B cell (primary cell): Measurements from ENCODE around the gene DHRS1. TPM values are rescaled to one million over a fixed set of nuclear protein-coding genes. Genes with fewer than 3 reads are reported as not detected.

ENCODE experiments used
- ATAC-seq: fragments of 200-7000 bp; cut with Tn5 transposase; one replicate; pipeline ENCODE4 v1.10.0; 2021; ENCODE audit warnings: low read depth, mild to moderate bottlenecking, moderate number of reproducible peaks, moderate library complexity
- CTCF ChIA-PET: fragments of 350-600 bp; sonication (Branson Sonifier 250); formaldehyde crosslinking; loops from one replicate; lab custom pipeline; 2021; ENCODE audit warnings: antibody characterized with exemption, inconsistent platforms; lab: Charles Lee
- POLR2A ChIA-PET: fragments of 350-600 bp; sonication (Branson Sonifier 250); formaldehyde crosslinking; loops from one replicate; lab custom pipeline; 2021; ENCODE audit warnings: antibody characterized with exemption; lab: Charles Lee
- DNase-seq: peaks from one replicate; pipeline ENCODE4 v3.0.0; 2013
- H2AFZ ChIP-seq: 2 replicates; pipeline ENCODE4 v1.6.1; 2012; ENCODE audit warnings: mild to moderate bottlenecking, low read depth, low read length; ENCODE audit not compliant: insufficient read depth, poor library complexity, severe bottlenecking
- H3K27ac ChIP-seq, 2 donors: 1 replicate in 1 of 2; 2 replicates in 1 of 2; pipeline ENCODE4 v1.5.1; 2012 to 2013; ENCODE audit warnings: low read length in 2 of 2, mild to moderate bottlenecking in 2 of 2, moderate library complexity in 1 of 2
- H3K27me3 ChIP-seq, 4 experiments: fragments of 200-600 bp in 1 of 4; sonication (generic) in 1 of 4; replicated peaks in 1 of 4; 1 replicate in 2 of 4; 2 replicates in 2 of 4; pipeline versions ENCODE4 v1.6.1 to v1.7.0; 2013 to 2016; ENCODE audit warnings: low read length in 3 of 4, mild to moderate bottlenecking in 2 of 4, mixed read lengths in 1 of 4, moderate library complexity in 1 of 4; ENCODE audit not compliant: insufficient read depth in 4 of 4, control insufficient read depth in 3 of 4; ENCODE audit errors: control extremely low read depth in 1 of 4
- H3K36me3 ChIP-seq, 2 experiments: replicated peaks in 1 of 2; 1 replicate in 1 of 2; 2 replicates in 1 of 2; pipeline versions ENCODE4 v1.6.1 to v1.7.1; 2013; ENCODE audit warnings: low read length in 1 of 2; ENCODE audit not compliant: insufficient read depth in 2 of 2, control insufficient read depth in 1 of 2; ENCODE audit errors: control extremely low read depth in 1 of 2, extremely low read depth in 1 of 2
- H3K4me1 ChIP-seq, 2 donors: fragments of 200-600 bp in 1 of 2; sonication (generic) in 1 of 2; 1 replicate in 1 of 2; 2 replicates in 1 of 2; pipeline versions ENCODE4 v1.5.1 to v1.6.1; 2013 to 2017; ENCODE audit warnings: low read length in 2 of 2; ENCODE audit not compliant: control insufficient read depth in 2 of 2, insufficient read depth in 2 of 2
- H3K4me2 ChIP-seq: replicated peaks from 2 replicates; pipeline ENCODE3; 2012; ENCODE audit warnings: mild to moderate bottlenecking, low read depth, low read length; ENCODE audit not compliant: poor library complexity, severe bottlenecking
- H3K4me3 ChIP-seq, 5 experiments: fragments of 200-600 bp in 1 of 5; sonication (generic) in 1 of 5; 1 replicate in 3 of 5; 2 replicates in 2 of 5; pipeline versions ENCODE4 v1.5.1 to v1.7.0; 2011 to 2016; ENCODE audit warnings: low read length in 4 of 5, mild to moderate bottlenecking in 4 of 5, low read depth in 2 of 5, control low read depth in 1 of 5, moderate library complexity in 1 of 5; ENCODE audit not compliant: insufficient read depth in 1 of 5; ENCODE audit errors: control extremely low read depth in 1 of 5, extremely low read depth in 1 of 5
- H3K79me2 ChIP-seq: fragments of 200-600 bp; sonication (generic); one replicate; pipeline ENCODE4 v1.6.0; 2016; ENCODE audit warnings: low read length; ENCODE audit not compliant: control insufficient read depth, insufficient read depth
- H3K9ac ChIP-seq: fragments of 200-600 bp; sonication (generic); 2 replicates; pipeline ENCODE4 v1.6.1; 2017; ENCODE audit warnings: mild to moderate bottlenecking, low read length, moderate library complexity
- H3K9me3 ChIP-seq, 3 donors: one replicate each; pipeline versions ENCODE4 v1.6.1 to v1.7.1; 2013; ENCODE audit warnings: low read length in 2 of 3; ENCODE audit not compliant: control insufficient read depth in 2 of 3, insufficient read depth in 1 of 3; ENCODE audit errors: control extremely low read depth in 1 of 3
- H4K20me1 ChIP-seq: 2 replicates; pipeline ENCODE4 v1.6.0; 2012; ENCODE audit warnings: mild to moderate bottlenecking, low read length; ENCODE audit not compliant: insufficient read depth, control insufficient read depth, poor library complexity, severe bottlenecking
- H3K27ac Mint-ChIP-seq: one replicate; pipeline ENCODE4 v1.8.0; 2021; ENCODE audit warnings: mixed read lengths
- H3K27me3 Mint-ChIP-seq: one replicate; pipeline ENCODE4 v1.8.0; 2021; ENCODE audit warnings: mixed read lengths
- H3K4me1 Mint-ChIP-seq: one replicate; pipeline ENCODE4 v1.8.0; 2021; ENCODE audit warnings: mixed read lengths
- H3K4me3 Mint-ChIP-seq: one replicate; pipeline ENCODE4 v1.8.0; 2021; ENCODE audit warnings: mixed read lengths
- H3K9me3 Mint-ChIP-seq: one replicate; pipeline ENCODE4 v1.8.0; 2022; ENCODE audit warnings: mixed read lengths; ENCODE audit not compliant: insufficient read depth
- EZH2 ChIP-seq: IDR thresholded peaks from 2 replicates; pipeline ENCODE4 v1.6.1; 2012; ENCODE audit warnings: borderline replicate concordance, low read depth, mild to moderate bottlenecking, moderate library complexity, low read length; ENCODE audit not compliant: insufficient read depth, poor library complexity, severe bottlenecking
- WGBS: methylation state at CpG from one replicate; pipeline ENCODE4 v1.1.5; 2013; ENCODE audit warnings: missing lambda C conversion rate; ENCODE audit not compliant: insufficient coverage; 5-methylcytosine and 5-hydroxymethylcytosine counted together
- intact Hi-C: fragments of 100-400 bp; cut with micrococcal nuclease; formaldehyde crosslinking; loops from one replicate; pipeline ENCODE4 v1.10.0; 2022
- polyA plus RNA-seq: library from polyadenylated mRNA; depleted of rRNA; stranded (reverse); fragments of >200 nt; gene quantifications from 2 replicates; pipeline ENCODE4 v1.2.3, GENCODE V29; 2012
- total RNA-seq, 2 donors: library from RNA; stranded (reverse); fragments of 120-200 nt in 1 of 2; gene quantifications; 1 replicate in 1 of 2; 2 replicates in 1 of 2; pipeline versions ENCODE4 v1.2.3 to v1.2.4, GENCODE V29; 2013 to 2022
- TF ChIP-seq, protein P1 (sequence below): fragments of 200-600 bp; IDR thresholded peaks from one replicate; pipeline ENCODE4 v1.8.0; 2022; ENCODE audit warnings: antibody characterized with exemption, mild to moderate bottlenecking

DHRS1 gene
- total and polyA plus RNA-seq, 2 donors (not counting 1 experiment from before 2014, with no cell fraction given): 42.7 to 76.9 TPM

DNA sequence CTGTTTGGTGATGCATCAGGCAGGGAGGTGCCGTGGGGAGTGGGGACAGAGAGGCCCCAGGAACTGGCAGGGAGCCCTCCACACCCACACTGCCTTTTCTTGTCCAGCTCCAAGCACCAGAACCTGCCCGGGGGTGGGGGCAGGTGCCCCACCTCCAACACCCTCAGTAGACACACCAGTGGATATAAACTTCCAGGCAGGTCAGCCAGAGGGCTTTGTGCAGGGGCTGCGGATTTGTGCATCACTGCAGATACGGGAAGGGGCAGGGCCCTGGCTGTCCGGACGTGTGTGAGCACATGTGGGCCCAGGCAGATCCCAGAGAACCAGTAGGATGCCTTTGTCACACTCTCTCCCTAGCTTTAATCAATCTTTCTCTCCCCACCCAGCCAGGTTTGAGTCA, 35.3 kb downstream of the DHRS1 start:
- H3K27ac ChIP-seq: no peak overlapping the region
- H3K36me3 ChIP-seq: peaks cover 0 to 35% of the 10 kb centered on the region in 2 experiments
- intact Hi-C loops: no loop called here
- no peaks in the 10 kb centered on the region for H3K27me3 Mint-ChIP-seq
- no peaks in the 10 kb centered on the region for H3K4me1 Mint-ChIP-seq
- H3K4me3 Mint-ChIP-seq: no peak overlapping the region
- no peak for TF ChIP-seq EZH2
- TF ChIP-seq, protein P1, sequence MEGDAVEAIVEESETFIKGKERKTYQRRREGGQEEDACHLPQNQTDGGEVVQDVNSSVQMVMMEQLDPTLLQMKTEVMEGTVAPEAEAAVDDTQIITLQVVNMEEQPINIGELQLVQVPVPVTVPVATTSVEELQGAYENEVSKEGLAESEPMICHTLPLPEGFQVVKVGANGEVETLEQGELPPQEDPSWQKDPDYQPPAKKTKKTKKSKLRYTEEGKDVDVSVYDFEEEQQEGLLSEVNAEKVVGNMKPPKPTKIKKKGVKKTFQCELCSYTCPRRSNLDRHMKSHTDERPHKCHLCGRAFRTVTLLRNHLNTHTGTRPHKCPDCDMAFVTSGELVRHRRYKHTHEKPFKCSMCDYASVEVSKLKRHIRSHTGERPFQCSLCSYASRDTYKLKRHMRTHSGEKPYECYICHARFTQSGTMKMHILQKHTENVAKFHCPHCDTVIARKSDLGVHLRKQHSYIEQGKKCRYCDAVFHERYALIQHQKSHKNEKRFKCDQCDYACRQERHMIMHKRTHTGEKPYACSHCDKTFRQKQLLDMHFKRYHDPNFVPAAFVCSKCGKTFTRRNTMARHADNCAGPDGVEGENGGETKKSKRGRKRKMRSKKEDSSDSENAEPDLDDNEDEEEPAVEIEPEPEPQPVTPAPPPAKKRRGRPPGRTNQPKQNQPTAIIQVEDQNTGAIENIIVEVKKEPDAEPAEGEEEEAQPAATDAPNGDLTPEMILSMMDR: no peak
- no peak overlapping the region for H3K9ac ChIP-seq
- no peak overlapping the region for H3K4me2 ChIP-seq
- 95% methylated on average over 6 of the region's 6 CpGs for WGBS
- H3K9me3 ChIP-seq: no peaks in the 10 kb centered on the region
- CTCF ChIA-PET: interaction anchor here (0.6 to 1.6 kb wide), 2 partner anchors 32 to 43 kb away, joined by 3 to 4 read pairs; no protein-coding TSS in a partner anchor
- H3K27me3 ChIP-seq: no peaks in the 10 kb centered on the region
- POLR2A ChIA-PET: no interaction called here
- no peak overlapping the region for H2AFZ ChIP-seq
- H3K79me2 ChIP-seq: no peaks in the 10 kb centered on the region
- no peaks in the 10 kb centered on the region for H4K20me1 ChIP-seq
- H3K27ac Mint-ChIP-seq: no peak overlapping the region
- H3K4me3 ChIP-seq: no peak overlapping the region
- DNase-seq: no peak
- no peaks in the 10 kb centered on the region for H3K4me1 ChIP-seq
- H3K9me3 Mint-ChIP-seq: no peaks in the 10 kb centered on the region
- no peak for ATAC-seq

DNA sequence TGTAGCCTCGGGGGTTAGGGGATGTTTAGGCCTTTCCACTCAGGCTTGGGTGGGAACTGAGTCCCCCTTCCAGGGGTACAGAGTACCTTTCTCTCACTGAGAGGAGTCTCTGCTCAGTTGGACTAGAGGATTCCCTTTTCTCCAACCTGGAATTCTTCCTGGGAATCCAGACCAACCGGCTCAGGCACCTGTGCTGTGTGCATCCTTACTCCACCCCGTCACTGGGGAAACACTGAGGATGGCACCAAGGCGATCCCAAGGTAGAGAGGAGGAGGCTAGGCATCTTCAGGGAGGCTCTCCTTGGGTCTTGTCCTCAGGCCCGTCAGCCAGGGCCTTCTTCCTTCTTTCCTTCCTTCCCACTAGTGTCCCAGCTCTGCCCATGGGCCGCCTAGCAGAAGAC, 35.7 kb downstream of the DHRS1 start:
- Mint-ChIP-seq H3K4me1 (no peaks in the 10 kb centered on the region), H3K9me3 (no peaks in the 10 kb centered on the region), H3K27me3 (no peaks in the 10 kb centered on the region), H3K27ac (no peak overlapping the region), H3K4me3 (no peak overlapping the region)
- Histone ChIP-seq H2AFZ (no peak overlapping the region), H3K79me2 (no peaks in the 10 kb centered on the region), H3K4me2 (no peak overlapping the region), H3K36me3 (peaks cover 0 to 31% of the 10 kb centered on the region in 2 experiments), H3K4me3 (no peak overlapping the region), H3K27ac (no peak overlapping the region), H3K9me3 (no peaks in the 10 kb centered on the region), H3K9ac (no peak overlapping the region), H4K20me1 (no peaks in the 10 kb centered on the region), H3K4me1 (no peaks in the 10 kb centered on the region), H3K27me3 (no peaks in the 10 kb centered on the region)
- intact Hi-C loops: no loop called here
- 100% methylated on average over 4 of the region's 6 CpGs for WGBS
- ChIA-PET POLR2A (no interaction called here), CTCF (interaction anchor here (0.6 to 1.0 kb wide), 3 partner anchors 9 to 33 kb away, joined by 3 to 5 read pairs (median 3); no protein-coding TSS in a partner anchor)
- TF ChIP-seq EZH2: no peak
- TF ChIP-seq, protein P1: no peak
- ATAC-seq: no peak
- no peak for DNase-seq
